Trophoblast cell (in vitro differentiated cells and primary cell): ENCODE data around the gene ATP2B3.
A peak's percentile ranks its signal among the peaks of the same experiment; 100 is the strongest.

Experiments used
- DNase-seq, 2 donors: peaks; one replicate each; pipeline ENCODE4 v3.0.0-alpha.2; 2016
- H2AFZ ChIP-seq: 2 replicates; pipeline ENCODE4 v1.6.1; 2013; ENCODE audit warnings: low read length, moderate library complexity, mild to moderate bottlenecking; ENCODE audit not compliant: insufficient read depth, poor library complexity
- H2AK5ac ChIP-seq: 2 replicates; pipeline ENCODE4 v1.6.1; 2013; ENCODE audit warnings: mild to moderate bottlenecking, low read length
- H2BK120ac ChIP-seq: 2 replicates; pipeline ENCODE4 v1.6.1; 2013; ENCODE audit warnings: low read length, mild to moderate bottlenecking, moderate library complexity; ENCODE audit not compliant: insufficient read depth, poor library complexity
- H2BK12ac ChIP-seq: 2 replicates; pipeline ENCODE4 v1.6.1; 2013; ENCODE audit warnings: mild to moderate bottlenecking, low read length, moderate library complexity
- H2BK5ac ChIP-seq: 2 replicates; pipeline ENCODE4 v1.6.1; 2013; ENCODE audit warnings: low read length, low read depth, moderate library complexity, mild to moderate bottlenecking; ENCODE audit not compliant: poor library complexity
- H3K14ac ChIP-seq: 2 replicates; pipeline ENCODE4 v1.6.1; 2013; ENCODE audit warnings: mild to moderate bottlenecking, low read length
- H3K18ac ChIP-seq: 2 replicates; pipeline ENCODE4 v1.6.1; 2013; ENCODE audit warnings: mild to moderate bottlenecking, low read length
- H3K23ac ChIP-seq: 2 replicates; pipeline ENCODE4 v1.6.1; 2013; ENCODE audit warnings: low read length
- H3K27ac ChIP-seq: 2 replicates; pipeline ENCODE4 v1.5.1; 2013; ENCODE audit warnings: low read depth, mild to moderate bottlenecking, inconsistent platforms, low read length, moderate library complexity
- H3K27me3 ChIP-seq: 2 replicates; pipeline ENCODE4 v1.6.1; 2013; ENCODE audit warnings: inconsistent platforms, mild to moderate bottlenecking, low read length, moderate library complexity; ENCODE audit not compliant: insufficient read depth
- H3K36me3 ChIP-seq, 2 experiments: 1 replicate in 1 of 2; 2 replicates in 1 of 2; pipeline ENCODE4 v1.6.1; 2013; ENCODE audit warnings: low read length in 2 of 2, mild to moderate bottlenecking in 2 of 2, moderate library complexity in 1 of 2; ENCODE audit not compliant: insufficient read depth in 2 of 2, control insufficient read depth in 1 of 2
- H3K4ac ChIP-seq: 2 replicates; pipeline ENCODE4 v1.6.1; 2013; ENCODE audit warnings: low read depth, mild to moderate bottlenecking, low read length, moderate library complexity
- H3K4me1 ChIP-seq, 2 experiments: 1 replicate in 1 of 2; 2 replicates in 1 of 2; pipeline ENCODE4 v1.6.1; 2013; ENCODE audit warnings: low read length in 2 of 2, mild to moderate bottlenecking in 2 of 2, moderate library complexity in 1 of 2; ENCODE audit not compliant: insufficient read depth in 2 of 2, control insufficient read depth in 1 of 2
- H3K4me2 ChIP-seq: 2 replicates; pipeline ENCODE4 v1.6.1; 2013; ENCODE audit warnings: inconsistent platforms, mild to moderate bottlenecking, low read length, moderate library complexity
- H3K4me3 ChIP-seq: 2 replicates; pipeline ENCODE4 v1.5.1; 2013; ENCODE audit warnings: mild to moderate bottlenecking, low read depth, low read length, inconsistent platforms
- H3K79me1 ChIP-seq: one replicate; pipeline ENCODE4 v1.6.1; 2013; ENCODE audit warnings: low read length
- H3K79me2 ChIP-seq: 2 replicates; pipeline ENCODE4 v1.6.1; 2013; ENCODE audit warnings: low read length, mild to moderate bottlenecking; ENCODE audit not compliant: control insufficient read depth, insufficient read depth, poor library complexity
- H3K9ac ChIP-seq: 2 replicates; pipeline ENCODE4 v1.6.1; 2013; ENCODE audit warnings: mild to moderate bottlenecking, low read length
- H3K9me3 ChIP-seq: 2 replicates; pipeline ENCODE4 v1.6.1; 2013; ENCODE audit warnings: low read depth, mild to moderate bottlenecking, control low read depth, inconsistent platforms, low read length; ENCODE audit not compliant: insufficient read depth
- H4K12ac ChIP-seq: 2 replicates; pipeline ENCODE4 v1.6.1; 2013; ENCODE audit warnings: low read depth, mild to moderate bottlenecking, low read length, moderate library complexity
- H4K8ac ChIP-seq: 2 replicates; pipeline ENCODE4 v1.6.1; 2013; ENCODE audit warnings: low read depth, mild to moderate bottlenecking, low read length, moderate library complexity
- H4K91ac ChIP-seq: one replicate; pipeline ENCODE4 v1.6.1; 2013; ENCODE audit warnings: low read depth, mild to moderate bottlenecking, low read length, moderate library complexity
- WGBS: extraction: QIAGEN DNeasy Blood & Tissue Kit; methylation state at CpG from one replicate; pipeline ENCODE4 v1.1.7; 2013; ENCODE audit warnings: missing lambda C conversion rate; ENCODE audit not compliant: insufficient read length, insufficient coverage; ENCODE audit errors: extremely low coverage; 5-methylcytosine and 5-hydroxymethylcytosine counted together

The ATP2B3 gene

GRCh38 chrX:153554519-153555167 lies 37.2 kb downstream of the ATP2B3 start:
- H4K91ac ChIP-seq: no peak overlapping the region
- H2AFZ ChIP-seq: no peak overlapping the region
- H2BK120ac ChIP-seq: no peak overlapping the region
- H3K14ac ChIP-seq: no peak overlapping the region
- H3K27ac ChIP-seq: no peak overlapping the region
- H3K18ac ChIP-seq: no peak overlapping the region
- no peak overlapping the region for H3K9ac ChIP-seq
- peak; percentile 48 to 74 for DNase-seq
- H3K79me2 ChIP-seq: no peaks in the 10 kb centered on the region
- no peaks in the 10 kb centered on the region for H3K4me1 ChIP-seq
- no peak overlapping the region for H3K4me3 ChIP-seq
- WGBS: no CpG with 5 or more reads among the region's 17 CpGs
- no peak overlapping the region for H3K4me2 ChIP-seq
- no peaks in the 10 kb centered on the region for H3K27me3 ChIP-seq
- H3K79me1 ChIP-seq: no peaks in the 10 kb centered on the region
- no peak overlapping the region for H2AK5ac ChIP-seq
- no peak overlapping the region for H3K4ac ChIP-seq
- no peak overlapping the region for H3K23ac ChIP-seq
- no peaks in the 10 kb centered on the region for H3K36me3 ChIP-seq
- no peak overlapping the region for H4K8ac ChIP-seq
- no peaks in the 10 kb centered on the region for H3K9me3 ChIP-seq
- no peak overlapping the region for H2BK12ac ChIP-seq
- H4K12ac ChIP-seq: no peak overlapping the region
- H2BK5ac ChIP-seq: no peak overlapping the region

- H3K79me2 ChIP-seq: no peaks in the 10 kb centered on the region
- no peak overlapping the region for H3K4ac ChIP-seq
- no peak overlapping the region for H4K12ac ChIP-seq
- H2BK5ac ChIP-seq: no peak overlapping the region
- H2BK12ac ChIP-seq: no peak overlapping the region
- DNase-seq: no peak
- H2AK5ac ChIP-seq: no peak overlapping the region
- H3K9ac ChIP-seq: no peak overlapping the region
- no peaks in the 10 kb centered on the region for H3K79me1 ChIP-seq
- WGBS: no CpG with 5 or more reads among the region's 12 CpGs
- no peak overlapping the region for H2AFZ ChIP-seq
- H3K14ac ChIP-seq: no peak overlapping the region
- H3K18ac ChIP-seq: no peak overlapping the region
- peaks cover under 1% of the 10 kb centered on the region for H3K9me3 ChIP-seq
- H3K36me3 ChIP-seq: no peaks in the 10 kb centered on the region
- no peak overlapping the region for H3K4me3 ChIP-seq
- H3K4me1 ChIP-seq: no peaks in the 10 kb centered on the region
- H3K27me3 ChIP-seq: no peaks in the 10 kb centered on the region
- no peak overlapping the region for H3K27ac ChIP-seq
- no peak overlapping the region for H4K91ac ChIP-seq
- no peak overlapping the region for H3K23ac ChIP-seq
- no peak overlapping the region for H2BK120ac ChIP-seq
- H4K8ac ChIP-seq: no peak overlapping the region
- no peak overlapping the region for H3K4me2 ChIP-seq
Observed at GRCh38 chrX:153556767-153557166, 39.3 kb downstream of the ATP2B3 start.

GRCh38 chrX:153557618-153558355 lies 40.3 kb downstream of the ATP2B3 start:
- Histone ChIP-seq H3K4me3 (no peak overlapping the region), H3K4me1 (no peaks in the 10 kb centered on the region), H3K9me3 (peaks cover 5% of the 10 kb centered on the region), H3K9ac (no peak overlapping the region), H3K36me3 (no peaks in the 10 kb centered on the region), H4K91ac (no peak overlapping the region), H4K8ac (no peak overlapping the region), H3K4me2 (no peak overlapping the region), H3K4ac (no peak overlapping the region), H3K23ac (no peak overlapping the region), H2BK120ac (no peak overlapping the region), H2BK5ac (no peak overlapping the region), H4K12ac (no peak overlapping the region), H2AFZ (no peak overlapping the region), H3K27me3 (no peaks in the 10 kb centered on the region), H2BK12ac (no peak overlapping the region), H3K79me2 (no peaks in the 10 kb centered on the region), H2AK5ac (no peak overlapping the region), H3K79me1 (no peaks in the 10 kb centered on the region), H3K27ac (no peak overlapping the region), H3K18ac (no peak overlapping the region), H3K14ac (no peak overlapping the region)
- no peak for DNase-seq
- WGBS: no CpG with 5 or more reads among the region's 19 CpGs

- Histone ChIP-seq H3K27me3 (no peaks in the 10 kb centered on the region), H3K14ac (no peak overlapping the region), H2BK12ac (no peak overlapping the region), H3K4me3 (no peak overlapping the region), H3K9me3 (peaks cover 5% of the 10 kb centered on the region), H4K12ac (no peak overlapping the region), H3K4me1 (peaks cover 0 to 2% of the 10 kb centered on the region in 2 experiments), H2BK120ac (no peak overlapping the region), H3K4me2 (no peak overlapping the region), H2BK5ac (no peak overlapping the region), H4K8ac (no peak overlapping the region), H2AK5ac (no peak overlapping the region), H3K27ac (no peak overlapping the region), H3K4ac (no peak overlapping the region), H3K36me3 (no peaks in the 10 kb centered on the region), H4K91ac (no peak overlapping the region), H3K18ac (no peak overlapping the region), H3K79me2 (no peaks in the 10 kb centered on the region), H3K23ac (no peak overlapping the region), H3K9ac (no peak overlapping the region), H3K79me1 (no peaks in the 10 kb centered on the region), H2AFZ (no peak overlapping the region)
- WGBS: no CpG with 5 or more reads among the region's 9 CpGs
- DNase-seq: peak; percentile 56 to 62
Observed at GRCh38 chrX:153560000-153560399, 42.6 kb downstream of the ATP2B3 start.
